GM20000 (cell line): ENCODE results near the gene CSGALNACT2.

Source experiments
- DNase-seq: peaks from one replicate; pipeline ENCODE4 v3.0.0; 2012; ENCODE audit warnings: low spot score
- CTCF ChIP-seq: IDR thresholded peaks from 2 replicates; pipeline ENCODE4 v1.5.1; 2012; ENCODE audit warnings: mild to moderate bottlenecking, control low read depth; ENCODE audit errors: extremely low read depth, missing control alignments

Gene CSGALNACT2

DNA sequence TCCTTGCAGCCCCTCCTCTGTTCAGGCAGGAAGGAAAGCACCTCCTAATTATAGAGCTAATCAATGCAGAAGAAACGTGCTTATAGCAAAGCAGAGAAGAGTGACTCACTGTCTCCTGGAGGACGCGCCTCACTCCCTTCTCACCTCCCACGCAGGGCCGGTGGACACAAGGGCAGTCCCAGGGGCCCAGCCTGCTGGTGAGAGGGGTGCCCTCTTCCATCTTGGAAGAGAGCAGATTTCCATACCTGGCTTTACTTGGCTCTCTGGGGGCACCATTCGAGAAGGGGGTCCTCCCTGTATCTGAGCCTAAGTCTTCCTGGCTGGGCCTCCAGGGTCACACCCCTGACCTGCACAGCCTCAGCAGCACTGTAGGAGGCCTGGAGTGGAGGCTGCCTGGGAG is 72.8 kb downstream of the CSGALNACT2 start:
- DNase-seq: no peak
- no peak for TF ChIP-seq CTCF

DNA sequence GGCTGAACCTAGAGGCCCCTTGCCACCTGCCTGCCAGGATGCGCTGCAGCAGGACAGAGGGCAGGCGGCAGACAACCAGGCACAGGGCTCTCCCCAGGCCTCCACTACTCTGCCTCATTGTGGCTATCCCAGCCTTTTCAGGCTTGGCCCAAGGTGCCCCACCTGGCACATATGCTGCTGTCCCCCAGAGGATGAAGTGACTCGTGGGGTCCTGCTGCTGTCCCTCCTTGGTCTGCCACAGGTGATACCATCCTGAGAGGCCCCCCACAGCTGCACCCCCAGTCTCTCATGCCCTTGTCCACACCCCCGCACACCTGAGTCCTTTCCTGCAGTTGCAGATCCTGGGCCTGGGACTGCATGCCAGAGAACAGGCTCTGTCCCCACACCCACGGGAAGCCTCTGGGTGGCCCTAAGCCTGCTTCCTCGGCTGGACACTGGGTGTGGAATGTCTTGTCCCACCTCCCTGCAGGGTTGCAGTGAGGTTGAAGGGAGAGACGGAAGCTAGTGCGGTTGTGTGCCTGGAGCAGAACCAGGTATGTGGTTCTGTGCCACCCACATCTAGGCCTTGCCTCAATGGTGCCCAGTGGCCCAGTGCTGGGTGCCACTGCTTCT is 73.3 kb downstream of the CSGALNACT2 start:
- DNase-seq: no peak
- no peak for TF ChIP-seq CTCF

GRCh38 chr10:43212043-43212721 is 73.9 kb downstream of the CSGALNACT2 start:
- no peak for DNase-seq
- no peak for TF ChIP-seq CTCF

DNA sequence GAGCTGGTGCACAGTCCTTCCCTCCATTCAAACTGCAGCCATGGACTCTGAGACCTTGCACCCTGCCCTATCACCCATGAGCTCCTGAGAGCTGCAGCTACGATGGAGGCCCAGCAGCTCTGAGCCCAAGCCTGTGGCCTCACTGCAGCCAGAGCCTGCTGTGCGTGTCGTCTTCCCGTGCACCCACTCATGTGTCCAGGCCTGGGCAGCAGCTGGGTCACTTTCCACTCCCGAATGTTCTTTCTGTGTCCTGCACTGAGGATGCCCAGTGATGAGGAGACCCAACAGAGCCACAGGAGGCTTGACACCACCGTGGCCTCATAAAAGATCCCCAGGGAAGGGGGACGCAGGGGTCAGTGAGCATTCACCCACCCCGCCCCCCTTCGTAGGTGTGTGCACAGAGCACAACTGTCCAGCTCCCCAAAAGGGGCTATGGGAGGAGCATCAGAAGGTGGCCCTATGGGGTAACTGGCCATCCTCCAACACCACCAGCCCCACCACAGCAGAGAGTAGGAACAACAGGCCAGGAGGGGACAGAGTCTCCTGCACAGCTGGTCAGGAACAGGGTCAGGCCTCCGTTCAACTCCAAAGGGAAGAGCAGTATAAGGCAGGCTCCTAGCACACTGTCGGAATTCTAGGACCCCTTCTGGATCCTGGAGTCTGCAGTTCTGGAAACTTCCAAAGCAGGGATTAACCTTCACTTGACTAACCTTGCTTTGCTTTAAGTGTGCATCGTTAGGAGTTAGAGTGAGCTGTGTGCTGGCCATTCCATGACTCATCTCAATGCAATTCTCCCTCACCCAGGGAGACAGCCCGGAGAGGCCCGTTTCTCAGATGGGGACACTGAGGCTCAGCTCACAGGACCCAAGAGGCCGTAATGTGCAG is 76.1 kb downstream of the CSGALNACT2 start:
- TF ChIP-seq CTCF: no peak
- no peak for DNase-seq

GRCh38 chr10:43214956-43215561 is 76.8 kb downstream of the CSGALNACT2 start:
- TF ChIP-seq CTCF: no peak
- DNase-seq: no peak

DNA sequence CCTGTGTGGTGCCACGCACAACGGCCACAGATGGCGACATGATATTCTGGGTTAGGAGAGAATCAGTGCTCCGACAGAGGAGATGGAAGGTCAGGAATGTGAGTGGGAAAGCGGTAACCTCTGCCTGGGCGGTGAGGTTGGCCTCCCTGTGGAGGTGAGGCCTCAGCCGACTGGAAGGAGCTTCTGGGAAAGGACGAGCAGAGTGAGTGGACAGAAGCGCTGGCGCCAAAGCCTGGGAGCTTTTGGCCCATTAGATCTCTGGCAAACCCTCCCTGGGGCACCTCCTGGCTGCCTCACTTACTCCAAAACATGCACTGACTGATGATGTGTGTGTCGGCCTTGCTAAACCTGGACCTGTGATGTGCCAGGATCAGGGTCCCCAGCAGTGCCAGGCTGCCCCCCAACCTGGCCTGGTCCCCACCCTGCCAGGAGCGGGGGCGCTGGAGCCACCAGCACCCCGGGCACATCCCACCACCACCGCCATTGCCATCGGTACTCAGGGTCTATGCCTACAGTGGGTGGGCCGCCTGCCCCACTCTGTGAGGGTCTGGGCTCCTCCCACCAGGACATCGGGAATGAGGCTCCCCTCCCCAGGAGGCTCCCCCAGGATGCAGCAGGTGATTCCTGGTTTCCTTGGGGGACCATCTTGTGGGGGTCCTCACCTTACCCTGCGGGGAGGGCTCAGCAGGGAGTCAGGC is 77.7 kb downstream of the CSGALNACT2 start:
- DNase-seq: no peak
- no peak for TF ChIP-seq CTCF
